Stimulated activated CD4-positive, alpha-beta T cell treated with anti-CD3 and anti-CD28 coated beads, Interleukin-15, amount 100 ng/mL, for 48 hours (primary cell): ENCODE data around the gene GAREM2.

Experiments
- DNase-seq, 2 donors: peaks; one replicate each; pipeline ENCODE4 v3.0.0-alpha.2; 2020; ENCODE audit warnings: low read depth in 2 of 2

Gene GAREM2

GRCh38 chr2:26237868-26238267, 65.0 kb downstream of the GAREM2 start:
- no peak for DNase-seq

GRCh38 chr2:26238311-26238958, 65.5 kb downstream of the GAREM2 start:
- no peak for DNase-seq
